Measurements from ENCODE around the gene PCBP3.
"Not testable (repeated sequence)": the region's sequence is repeated elsewhere in the genome, so short reads cannot be mapped to it uniquely, and the experiment has no call there.

The PCBP3 gene

GRCh38 chr21:45830720-45831366 is 187.3 kb downstream of the PCBP3 start:
- DNase-seq (ENCODE audit: low read depth): no peak
- TF ChIP-seq CTCF (conservative IDR thresholded peaks at IDR 0.05; ENCODE audit: low read depth, low read length): no peak
- H3K4me3 ChIP-seq (ENCODE audit: low read length): no peak overlapping the region

GRCh38 chr21:45831991-45832740 is 188.6 kb downstream of the PCBP3 start:
- TF ChIP-seq CTCF (conservative IDR thresholded peaks at IDR 0.05; ENCODE audit: low read depth, low read length): no peak
- H3K4me3 ChIP-seq (ENCODE audit: low read length): no peak overlapping the region
- DNase-seq (ENCODE audit: low read depth): no peak

GRCh38 chr21:45832741-45833235 is 189.3 kb downstream of the PCBP3 start:
- H3K4me3 ChIP-seq (ENCODE audit: low read length); DNase-seq (ENCODE audit: low read depth): not testable (repeated sequence)

- H3K4me3 ChIP-seq (ENCODE audit: low read length): no peak overlapping the region
- no peak for DNase-seq (ENCODE audit: low read depth)
- TF ChIP-seq CTCF (conservative IDR thresholded peaks at IDR 0.05; ENCODE audit: low read depth, low read length): no peak
These were observed 189.9 kb downstream of the PCBP3 start for GRCh38 chr21:45833414-45833813.

GRCh38 chr21:45834026-45834715 is 190.6 kb downstream of the PCBP3 start:
- no peak for TF ChIP-seq CTCF (conservative IDR thresholded peaks at IDR 0.05; ENCODE audit: low read depth, low read length)
- no peak overlapping the region for H3K4me3 ChIP-seq (ENCODE audit: low read length)
- DNase-seq (ENCODE audit: low read depth): no peak

- no peak for DNase-seq (ENCODE audit: low read depth)
- no peak for TF ChIP-seq CTCF (conservative IDR thresholded peaks at IDR 0.05; ENCODE audit: low read depth, low read length)
These were observed 191.3 kb downstream of the PCBP3 start for GRCh38 chr21:45834821-45835293.

More at GRCh38 chr21:45834821-45835293, 191.3 kb downstream of the PCBP3 start:
- H3K4me3 ChIP-seq (ENCODE audit: low read length): no peak overlapping the region

All from retinal pigment epithelial cell (primary cell).